Measurements from ENCODE around the gene TMEM266.

Gene TMEM266

GRCh38 chr15:76189106-76189505 lies 129.3 kb downstream of the TMEM266 start:
- no peak for DNase-seq

- no peak for DNase-seq
Measured at GRCh38 chr15:76190070-76190564, 130.3 kb downstream of the TMEM266 start.

- DNase-seq: peak; percentile 49
Measured at GRCh38 chr15:76190751-76191538, 131.2 kb downstream of the TMEM266 start.

GRCh38 chr15:76191539-76192244 lies 131.9 kb downstream of the TMEM266 start:
- DNase-seq: no peak

GRCh38 chr15:76192715-76193114 lies 132.9 kb downstream of the TMEM266 start:
- DNase-seq: no peak

GRCh38 chr15:76193934-76194333 lies 134.1 kb downstream of the TMEM266 start:
- no peak for DNase-seq

- DNase-seq: no peak
Measured at GRCh38 chr15:76195506-76196268, 135.9 kb downstream of the TMEM266 start.

- DNase-seq: no peak
Measured at GRCh38 chr15:76196269-76197231, 136.8 kb downstream of the TMEM266 start.

GRCh38 chr15:76197703-76198455 lies 138.1 kb downstream of the TMEM266 start:
- no peak for DNase-seq

- no peak for DNase-seq
Measured at GRCh38 chr15:76198456-76199105, 138.8 kb downstream of the TMEM266 start.

- no peak for DNase-seq
Measured at GRCh38 chr15:76199106-76200082, 139.6 kb downstream of the TMEM266 start.

- DNase-seq: no peak
Measured at GRCh38 chr15:76200083-76200465, 140.3 kb downstream of the TMEM266 start.

- no peak for DNase-seq
Measured at GRCh38 chr15:76200641-76201105, 140.9 kb downstream of the TMEM266 start.

- no peak for DNase-seq
Measured at GRCh38 chr15:76201536-76202255, 141.9 kb downstream of the TMEM266 start.

GRCh38 chr15:76203346-76204108 lies 143.7 kb downstream of the TMEM266 start:
- DNase-seq: no peak

GRCh38 chr15:76204109-76204845 lies 144.5 kb downstream of the TMEM266 start:
- no peak for DNase-seq

- DNase-seq: no peak
Measured at GRCh38 chr15:76204916-76205460, 145.2 kb downstream of the TMEM266 start.

Data from NCI-H774 (cell line).